ENCODE results near the gene PIGO. TPM values are rescaled to one million over a fixed set of nuclear protein-coding genes. Genes with fewer than 3 reads are reported as not detected.

Gene PIGO
- total RNA-seq, 1 experiment from 2014 or later, result 23.4 TPM

DNA sequence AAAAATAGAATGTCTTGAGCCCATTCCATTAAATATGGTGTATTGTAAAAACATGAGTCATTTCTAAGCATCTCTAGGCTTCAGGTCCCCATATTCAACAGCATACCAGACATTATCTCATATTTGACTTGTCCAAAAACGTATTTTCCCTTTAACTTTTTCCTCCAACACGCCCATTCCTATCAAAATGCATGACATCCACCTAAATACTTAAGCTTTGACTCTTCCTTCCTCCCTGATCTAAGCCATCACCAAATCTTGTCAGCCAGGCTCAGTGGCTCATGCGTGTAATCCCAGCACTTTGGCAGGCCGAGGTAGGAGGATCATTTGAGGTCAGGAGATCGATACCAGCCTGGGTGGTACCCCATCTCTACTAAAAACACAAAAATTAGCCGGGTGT, 47.9 kb downstream of the PIGO start:
- Histone ChIP-seq H3K79me1 (ENCODE audit: insufficient read depth, low read depth, low read length, poor library complexity, severe bottlenecking) (no peaks in the 10 kb centered on the region), H2AK5ac (ENCODE audit: insufficient read length, low read length) (no peak overlapping the region), H2AFZ (ENCODE audit: low read length) (no peak overlapping the region), H4K5ac (ENCODE audit: insufficient read length, low read depth, low read length) (no peak overlapping the region), H3K4ac (ENCODE audit: low read depth, low read length) (no peak overlapping the region), H3K4me1 (ENCODE audit: insufficient read depth, low read length) (no peaks in the 10 kb centered on the region), H2BK15ac (ENCODE audit: low read depth, low read length) (no peak overlapping the region), H2BK120ac (ENCODE audit: low read depth, low read length, poor library complexity, severe bottlenecking) (no peak overlapping the region), H3K9me3 (ENCODE audit: control insufficient read depth, low read depth, low read length) (no peaks in the 10 kb centered on the region), H4K20me1 (ENCODE audit: control insufficient read depth, insufficient read depth, insufficient read length) (no peaks in the 10 kb centered on the region), H4K8ac (replicated peaks; ENCODE audit: insufficient read length, low read depth, low read length) (no peak overlapping the region), H3K23ac (ENCODE audit: insufficient read length, low read depth, low read length) (no peak overlapping the region), H3T11ph (ENCODE audit: low read length) (no peak overlapping the region), H2BK5ac (ENCODE audit: insufficient read length, low read length) (no peak overlapping the region), H3K27ac (ENCODE audit: insufficient read length, low read depth, low read length) (no peak overlapping the region), H3K9ac (ENCODE audit: extremely low read depth, insufficient read length, low read length) (no peak overlapping the region), H3K14ac (ENCODE audit: insufficient read depth, low read length) (no peak overlapping the region), H4K91ac (ENCODE audit: insufficient read length, low read depth, low read length) (no peak overlapping the region), H3K23me2 (ENCODE audit: insufficient read length, low read depth, low read length, poor library complexity, severe bottlenecking) (no peaks in the 10 kb centered on the region), H3K18ac (ENCODE audit: insufficient read length, low read depth, low read length) (no peak overlapping the region), H3K56ac (ENCODE audit: insufficient read length, low read depth, low read length) (no peak overlapping the region), H2BK12ac (ENCODE audit: insufficient read length, low read depth, low read length) (no peak overlapping the region), H3K79me2 (ENCODE audit: insufficient read depth, low read length) (no peaks in the 10 kb centered on the region), H2BK20ac (ENCODE audit: low read depth, low read length, poor library complexity, severe bottlenecking) (no peak overlapping the region), H3K27me3 (ENCODE audit: insufficient read depth, low read length) (no peaks in the 10 kb centered on the region), H3K4me2 (ENCODE audit: insufficient read depth, insufficient read length, low read length) (no peak overlapping the region)
- H3K27ac Mint-ChIP-seq, result no peak overlapping the region
- H3K9me3 Mint-ChIP-seq, result no peaks in the 10 kb centered on the region
- H3K27me3 Mint-ChIP-seq (ENCODE audit: low read depth), result no peaks in the 10 kb centered on the region
- DNase-seq, result no peak
- peaks cover 7 to 11% of the 10 kb centered on the region in 2 experiments for H3K4me1 Mint-ChIP-seq
- 100% methylated on average over 2 of the region's 6 CpGs for WGBS (ENCODE audit: extremely low coverage, insufficient read length, low lambda C conversion rate)
- H3K36me3 Mint-ChIP-seq (ENCODE audit: insufficient read depth in 1 of 3, low read depth in 3 of 3), result peaks cover 8 to 59% (median 24%) of the 10 kb centered on the region in 3 experiments
- no peak for TF ChIP-seq CTCF (conservative IDR thresholded peaks at IDR 0.05)
- H3K4me3 Mint-ChIP-seq, result no peak overlapping the region

Measured in H9 (cell line).